Stomach (tissue), 4 donors: ENCODE measurements around the gene TRMU.

Experiments
- CTCF ChIP-seq, 7 experiments: fragments of 450-650 bp in 4 of 7; fragments of 200-600 bp in 3 of 7; sonication (generic) in 3 of 7; IDR thresholded peaks; one replicate each; pipeline ENCODE4 v1.5.1; 2016 to 2019; ENCODE audit warnings: antibody characterized with exemption in 7 of 7, control low read depth in 2 of 7, mild to moderate bottlenecking in 1 of 7
- EP300 ChIP-seq: sonication (generic); formaldehyde crosslinking; IDR thresholded peaks from one replicate; pipeline ENCODE4 v1.6.1; 2017; ENCODE audit warnings: antibody characterized with exemption
- POLR2A ChIP-seq, 4 donors: fragments of 450-650 bp; IDR thresholded peaks; one replicate each; pipeline ENCODE4 v1.6.1; 2016; ENCODE audit warnings: antibody characterized with exemption in 4 of 4, control low read depth in 2 of 4, mild to moderate bottlenecking in 1 of 4, moderate library complexity in 1 of 4
- POLR2AphosphoS5 ChIP-seq, 3 donors: sonication (generic); formaldehyde crosslinking; IDR thresholded peaks; one replicate each; pipeline ENCODE4 v1.6.1; 2016; ENCODE audit warnings: antibody characterized with exemption in 3 of 3

DNA sequence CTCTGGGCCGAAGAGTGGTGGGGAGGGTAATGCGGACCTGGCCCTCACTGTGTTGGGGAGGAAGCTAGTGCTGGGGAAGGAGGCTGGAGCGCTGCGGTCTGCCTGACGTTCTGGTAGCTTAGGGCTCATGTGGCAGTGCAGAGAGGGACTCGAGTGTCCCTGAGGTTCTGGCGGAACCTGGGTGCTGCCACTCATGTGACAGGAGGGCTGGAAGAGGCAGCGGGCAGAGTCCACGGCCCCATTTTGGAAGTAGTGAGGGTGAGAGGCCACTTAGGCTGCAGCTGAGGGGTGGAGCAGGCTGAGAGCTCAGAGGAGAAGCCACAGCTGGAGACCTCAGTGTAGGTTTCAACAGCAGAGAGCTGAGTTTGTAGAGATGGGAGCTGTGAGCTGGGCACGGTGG lies 16.2 kb upstream of the TRMU start:
- TF ChIP-seq CTCF (IDR thresholded peaks at IDR 0.05): no peak
- TF ChIP-seq POLR2A (IDR thresholded peaks at IDR 0.05): no peak
- no peak for TF ChIP-seq POLR2AphosphoS5 (IDR thresholded peaks at IDR 0.05)
- TF ChIP-seq EP300: no peak
